Stimulated activated effector memory CD8-positive, alpha-beta T cell treated with anti-CD3 and anti-CD28 coated beads, Interleukin-12 subunit alpha, Interleukin-12 subunit beta, amount 100 ng/mL, for 72 hours (primary cell): ENCODE data around the gene TBC1D19.

Source experiments
- ATAC-seq: fragments of 150-1000 bp; cut with Tn5 transposase; 2 replicates; pipeline ENCODE4 v1.10.0; 2021
- DNase-seq, 2 donors: peaks; one replicate each; pipeline ENCODE4 v3.0.0; 2021 to 2022; ENCODE audit warnings: low spot score in 2 of 2
- H3K27ac Mint-ChIP-seq: one replicate; pipeline ENCODE4 v1.8.0; 2022; ENCODE audit warnings: mild to moderate bottlenecking, mixed read lengths
- H3K36me3 Mint-ChIP-seq: one replicate; pipeline ENCODE4 v1.8.0; 2022; ENCODE audit warnings: mild to moderate bottlenecking, mixed read lengths
- H3K4me1 Mint-ChIP-seq: one replicate; pipeline ENCODE4 v1.8.0; 2022; ENCODE audit warnings: mixed read lengths
- H3K4me3 Mint-ChIP-seq: one replicate; pipeline ENCODE4 v1.8.0; 2022; ENCODE audit warnings: mild to moderate bottlenecking, mixed read lengths
- H3K9me3 Mint-ChIP-seq: one replicate; pipeline ENCODE4 v1.8.0; 2022; ENCODE audit warnings: mixed read lengths

TBC1D19 gene

DNA sequence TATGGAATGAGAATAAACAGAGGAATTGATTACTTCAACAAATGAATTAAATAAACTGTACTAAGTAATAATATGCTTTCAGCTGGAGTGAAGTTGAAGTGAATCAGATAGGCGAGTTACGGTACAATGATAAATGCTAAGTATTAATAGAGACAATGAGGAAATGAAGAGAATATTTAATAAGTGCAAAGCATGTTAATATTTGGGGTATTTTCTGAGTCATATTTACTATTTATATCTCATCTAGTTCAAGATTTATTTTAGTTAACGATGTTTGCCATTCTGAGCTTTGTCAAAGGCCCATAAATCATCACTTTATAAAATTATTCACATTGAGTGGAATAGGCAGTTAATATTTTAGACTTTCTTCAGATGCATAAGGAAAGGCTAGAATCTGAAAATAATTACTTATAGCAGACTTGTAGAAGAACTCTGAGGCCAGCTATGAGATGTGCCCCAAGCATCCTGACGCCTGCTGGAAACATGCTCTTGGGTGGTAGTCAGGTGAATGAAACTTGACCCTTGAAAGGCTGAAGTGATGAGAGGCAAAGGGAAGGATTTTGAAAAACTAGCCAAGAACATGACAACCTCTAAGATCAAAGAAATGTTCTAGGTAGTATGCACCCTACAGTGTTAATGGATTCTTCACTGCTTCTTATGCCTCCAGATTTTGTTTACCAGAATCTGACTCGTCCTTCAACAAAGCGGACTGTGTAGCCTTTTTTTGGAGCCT is 142.9 kb downstream of the TBC1D19 start:
- peaks cover 8% of the 10 kb centered on the region for H3K36me3 Mint-ChIP-seq
- H3K4me1 Mint-ChIP-seq: peaks cover 36% of the 10 kb centered on the region
- no peak for ATAC-seq
- no peak for DNase-seq
- H3K4me3 Mint-ChIP-seq: no peak overlapping the region
- H3K9me3 Mint-ChIP-seq: no peaks in the 10 kb centered on the region
- H3K27ac Mint-ChIP-seq: no peak overlapping the region

DNA sequence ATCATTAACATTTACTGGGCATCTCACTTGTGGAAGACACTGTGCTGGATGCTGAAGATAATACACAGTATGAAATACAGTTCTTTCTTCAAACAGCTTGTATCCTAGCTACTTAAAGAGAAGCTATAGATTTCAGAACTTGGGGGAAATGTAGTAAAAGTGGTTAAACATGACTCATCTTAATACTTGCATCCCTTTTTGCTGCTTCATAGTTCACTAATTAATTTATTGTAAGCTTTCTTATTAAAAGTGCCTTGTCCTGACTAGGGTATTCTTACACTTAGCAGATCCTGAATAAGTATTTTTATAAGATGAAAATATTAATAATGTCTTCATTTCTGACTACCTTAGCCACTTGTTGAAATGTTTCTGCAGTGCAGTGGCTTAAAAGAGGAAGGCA is 144.0 kb downstream of the TBC1D19 start:
- Mint-ChIP-seq H3K36me3 (peaks cover 8% of the 10 kb centered on the region), H3K27ac (no peak overlapping the region), H3K9me3 (no peaks in the 10 kb centered on the region), H3K4me3 (no peak overlapping the region), H3K4me1 (peaks cover 37% of the 10 kb centered on the region)
- no peak for ATAC-seq
- no peak for DNase-seq

GRCh38 chr4:26729027-26729426 is 145.1 kb downstream of the TBC1D19 start:
- Mint-ChIP-seq H3K9me3 (no peaks in the 10 kb centered on the region), H3K27ac (no peak overlapping the region), H3K4me1 (peaks cover 26% of the 10 kb centered on the region), H3K4me3 (no peak overlapping the region), H3K36me3 (peaks cover 8% of the 10 kb centered on the region)
- ATAC-seq (no peak), DNase-seq (no peak)

DNA sequence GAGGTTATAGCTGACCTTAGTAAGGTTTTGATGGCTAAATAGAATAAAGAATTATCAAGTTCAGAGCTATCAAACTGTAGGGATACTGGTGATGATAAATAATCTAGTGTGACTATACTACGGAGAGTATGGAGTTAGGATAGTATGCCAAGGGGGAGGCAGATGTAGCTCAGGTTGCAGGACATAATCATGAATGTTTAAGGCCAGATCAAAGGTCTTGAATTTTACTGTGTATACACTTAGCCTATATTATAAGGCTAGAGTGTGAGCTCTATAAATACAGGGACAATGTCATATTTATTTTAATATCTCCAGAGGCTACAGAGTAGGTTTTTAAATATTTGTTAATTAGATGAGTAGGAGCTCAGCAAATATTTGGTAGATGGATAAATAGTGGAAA is 145.7 kb downstream of the TBC1D19 start:
- no peaks in the 10 kb centered on the region for H3K9me3 Mint-ChIP-seq
- peaks cover 24% of the 10 kb centered on the region for H3K4me1 Mint-ChIP-seq
- no peak overlapping the region for H3K4me3 Mint-ChIP-seq
- ATAC-seq (no peak), DNase-seq (no peak)
- peaks cover 8% of the 10 kb centered on the region for H3K36me3 Mint-ChIP-seq
- H3K27ac Mint-ChIP-seq: no peak overlapping the region

GRCh38 chr4:26731351-26732035 is 147.6 kb downstream of the TBC1D19 start:
- H3K36me3 Mint-ChIP-seq: no peaks in the 10 kb centered on the region
- ATAC-seq (peak; percentile 97), DNase-seq (no peak)
- peaks cover 14% of the 10 kb centered on the region for H3K4me1 Mint-ChIP-seq
- no peaks in the 10 kb centered on the region for H3K9me3 Mint-ChIP-seq
- H3K4me3 Mint-ChIP-seq: peak overlapping the region; percentile 31
- H3K27ac Mint-ChIP-seq: peak overlapping the region; percentile 7

DNA sequence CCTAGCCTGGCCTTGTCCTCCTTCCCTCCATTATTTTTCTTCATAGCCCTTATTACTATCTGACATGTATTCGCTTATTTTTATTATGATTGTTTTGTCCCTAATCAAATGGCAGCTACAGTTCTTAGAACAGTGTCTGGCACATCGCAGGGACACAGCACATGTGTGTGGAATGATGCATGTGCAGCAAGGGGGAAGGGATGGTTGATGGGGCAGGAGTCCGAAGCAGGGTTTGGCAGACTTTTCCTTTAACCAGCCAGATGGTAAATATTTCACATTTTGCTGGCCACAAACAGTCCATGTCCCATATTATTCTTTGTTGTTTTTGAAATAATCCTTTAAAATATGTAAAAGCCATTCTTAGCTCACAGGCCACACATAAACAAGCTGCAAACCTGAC is 148.5 kb downstream of the TBC1D19 start:
- ATAC-seq (no peak), DNase-seq (no peak)
- H3K4me1 Mint-ChIP-seq: peaks cover 14% of the 10 kb centered on the region
- H3K36me3 Mint-ChIP-seq: no peaks in the 10 kb centered on the region
- H3K27ac Mint-ChIP-seq: no peak overlapping the region
- no peak overlapping the region for H3K4me3 Mint-ChIP-seq
- H3K9me3 Mint-ChIP-seq: no peaks in the 10 kb centered on the region

DNA sequence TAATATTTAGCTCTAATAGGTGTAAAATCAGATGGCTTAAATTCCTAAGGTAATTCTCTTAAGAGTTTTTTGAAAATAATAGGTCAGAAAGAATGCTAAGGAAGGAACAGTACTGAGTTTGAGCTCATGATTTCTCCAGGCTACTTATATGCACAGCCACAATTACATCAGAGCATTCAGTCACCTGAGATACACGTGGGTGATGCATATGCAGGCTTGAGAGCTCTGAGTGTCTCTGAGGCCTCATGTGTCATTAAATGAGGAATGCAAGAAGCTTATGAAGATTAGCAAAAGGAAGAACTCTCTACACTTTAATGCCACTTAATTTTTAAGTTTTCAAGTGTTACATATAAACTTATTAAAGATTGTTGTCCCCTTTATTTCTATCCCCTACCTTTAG is 152.7 kb downstream of the TBC1D19 start:
- ATAC-seq: peak; percentile 65
- no peaks in the 10 kb centered on the region for H3K36me3 Mint-ChIP-seq
- no peak overlapping the region for H3K27ac Mint-ChIP-seq
- H3K4me1 Mint-ChIP-seq: peaks cover 3% of the 10 kb centered on the region
- H3K4me3 Mint-ChIP-seq: no peak overlapping the region
- H3K9me3 Mint-ChIP-seq: no peaks in the 10 kb centered on the region
- no peak for DNase-seq

- DNase-seq (no peak), ATAC-seq (no peak)
- Mint-ChIP-seq H3K4me3 (no peak overlapping the region), H3K9me3 (no peaks in the 10 kb centered on the region), H3K27ac (no peak overlapping the region), H3K4me1 (no peaks in the 10 kb centered on the region), H3K36me3 (no peaks in the 10 kb centered on the region)
These were observed 153.5 kb downstream of the TBC1D19 start for GRCh38 chr4:26737385-26737784.

DNA sequence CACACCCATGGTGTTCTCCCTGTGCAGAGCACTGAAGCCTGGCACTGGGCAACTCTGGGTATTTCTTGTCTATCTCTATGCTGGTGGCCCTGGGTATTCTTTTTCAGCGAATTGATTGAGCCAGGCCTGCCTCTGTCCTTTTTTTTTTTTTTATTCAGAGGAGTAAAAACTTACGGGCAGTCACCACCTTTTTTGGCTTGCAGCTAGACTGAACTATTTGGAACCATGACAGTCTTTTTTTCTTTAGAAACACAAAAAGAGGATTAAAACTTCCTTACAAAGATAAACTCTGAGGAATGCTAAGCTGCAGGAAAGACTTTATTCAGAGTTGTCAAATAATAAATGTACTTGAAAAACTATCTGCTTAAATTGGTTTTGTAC is 157.6 kb downstream of the TBC1D19 start:
- Mint-ChIP-seq H3K36me3 (no peaks in the 10 kb centered on the region), H3K4me1 (no peaks in the 10 kb centered on the region), H3K27ac (no peak overlapping the region), H3K9me3 (no peaks in the 10 kb centered on the region), H3K4me3 (no peak overlapping the region)
- ATAC-seq (no peak), DNase-seq (no peak)

- Mint-ChIP-seq H3K36me3 (peaks cover 12% of the 10 kb centered on the region), H3K4me3 (no peak overlapping the region), H3K4me1 (peaks cover 5% of the 10 kb centered on the region), H3K9me3 (no peaks in the 10 kb centered on the region), H3K27ac (no peak overlapping the region)
- DNase-seq: peak in 1 of 2 donors; percentile 69
- ATAC-seq: peak; percentile 100
These were observed 162.9 kb downstream of the TBC1D19 start for GRCh38 chr4:26746802-26747213.

DNA sequence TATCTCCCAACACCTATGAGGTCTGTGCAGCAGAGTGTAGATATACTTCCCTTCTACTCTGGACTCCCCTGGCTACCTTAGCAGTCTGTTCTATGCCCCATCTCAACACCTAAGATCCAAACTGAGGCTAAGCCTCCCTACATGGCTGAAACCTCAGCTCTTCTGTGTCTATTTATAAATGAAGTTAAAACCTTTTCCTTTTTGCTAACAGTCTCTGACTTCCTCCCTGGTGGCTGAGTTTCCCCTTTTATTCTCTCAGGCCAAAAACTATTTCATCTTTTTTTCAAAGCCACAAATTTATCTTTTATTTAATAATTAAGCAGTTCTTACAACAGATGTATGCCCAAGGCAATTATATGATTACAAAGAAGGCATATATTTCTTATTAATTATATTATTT is 164.9 kb downstream of the TBC1D19 start:
- Mint-ChIP-seq H3K4me3 (no peak overlapping the region), H3K4me1 (peaks cover 5% of the 10 kb centered on the region), H3K36me3 (peaks cover 12% of the 10 kb centered on the region), H3K9me3 (no peaks in the 10 kb centered on the region), H3K27ac (no peak overlapping the region)
- DNase-seq (no peak), ATAC-seq (no peak)

DNA sequence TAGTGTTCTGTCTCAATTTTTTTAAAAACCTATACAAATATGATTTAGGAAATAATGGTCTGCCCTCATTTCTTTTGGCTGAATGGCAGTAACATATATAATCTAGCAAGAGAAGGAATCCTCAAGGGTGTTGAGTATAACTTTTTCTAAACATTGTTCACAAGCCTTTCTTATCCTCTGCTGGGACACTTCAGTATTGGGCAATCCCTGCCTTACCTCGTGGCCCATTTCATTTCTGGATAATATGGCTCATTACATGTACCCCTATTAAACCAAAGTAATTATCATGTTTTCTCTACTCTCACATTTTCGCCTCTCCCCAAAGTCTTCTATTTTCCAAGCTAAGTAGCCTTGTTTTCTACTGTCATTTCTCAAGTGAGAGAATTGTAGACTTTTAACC is 166.0 kb downstream of the TBC1D19 start:
- H3K36me3 Mint-ChIP-seq: peaks cover 12% of the 10 kb centered on the region
- ATAC-seq: no peak
- H3K9me3 Mint-ChIP-seq: no peaks in the 10 kb centered on the region
- no peak for DNase-seq
- no peak overlapping the region for H3K4me3 Mint-ChIP-seq
- no peak overlapping the region for H3K27ac Mint-ChIP-seq
- H3K4me1 Mint-ChIP-seq: peaks cover 5% of the 10 kb centered on the region

DNA sequence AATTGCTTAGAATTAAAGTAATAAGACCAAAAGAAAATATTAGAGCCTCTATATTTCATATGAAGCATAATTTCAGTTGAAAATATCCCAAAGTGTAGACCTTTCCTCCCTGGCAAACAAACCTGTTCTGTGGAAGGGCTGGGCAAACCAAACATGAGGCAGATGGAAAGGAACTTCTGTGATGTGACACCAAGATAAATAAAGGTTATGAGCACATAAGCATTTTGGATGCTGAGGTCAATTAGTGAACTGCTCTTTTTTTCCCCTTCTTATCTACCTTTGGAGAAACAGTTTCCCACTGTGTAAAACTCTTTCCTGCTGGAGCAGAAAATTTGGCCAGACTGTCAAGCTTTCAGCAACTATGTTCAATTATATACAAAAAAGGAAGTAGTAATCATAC is 167.1 kb downstream of the TBC1D19 start:
- peaks cover 12% of the 10 kb centered on the region for H3K36me3 Mint-ChIP-seq
- DNase-seq (no peak), ATAC-seq (no peak)
- H3K4me3 Mint-ChIP-seq: no peak overlapping the region
- no peaks in the 10 kb centered on the region for H3K9me3 Mint-ChIP-seq
- H3K27ac Mint-ChIP-seq: no peak overlapping the region
- H3K4me1 Mint-ChIP-seq: peaks cover 5% of the 10 kb centered on the region

DNA sequence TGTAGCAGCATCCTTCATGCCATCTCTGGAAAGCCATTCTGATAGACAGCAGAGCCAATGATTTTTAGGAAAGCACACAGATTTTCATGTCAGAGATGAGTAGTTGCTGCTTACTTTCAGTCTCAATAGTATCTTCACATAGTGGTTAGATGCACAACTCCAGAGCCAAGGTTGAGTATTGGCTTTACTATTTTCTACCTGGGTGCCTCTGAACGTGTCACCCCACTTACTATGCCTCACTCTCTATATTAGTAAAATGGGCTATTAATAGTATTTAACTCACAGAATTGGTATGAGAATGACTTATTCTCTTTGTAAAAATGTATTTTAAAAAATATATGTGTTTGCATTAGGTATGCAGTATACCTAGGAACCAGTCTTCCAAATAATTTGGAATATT is 168.0 kb downstream of the TBC1D19 start:
- ATAC-seq: peak; percentile 100
- DNase-seq: no peak
- Mint-ChIP-seq H3K4me3 (no peak overlapping the region), H3K36me3 (peaks cover 12% of the 10 kb centered on the region), H3K4me1 (peaks cover 5% of the 10 kb centered on the region), H3K27ac (no peak overlapping the region), H3K9me3 (no peaks in the 10 kb centered on the region)

DNA sequence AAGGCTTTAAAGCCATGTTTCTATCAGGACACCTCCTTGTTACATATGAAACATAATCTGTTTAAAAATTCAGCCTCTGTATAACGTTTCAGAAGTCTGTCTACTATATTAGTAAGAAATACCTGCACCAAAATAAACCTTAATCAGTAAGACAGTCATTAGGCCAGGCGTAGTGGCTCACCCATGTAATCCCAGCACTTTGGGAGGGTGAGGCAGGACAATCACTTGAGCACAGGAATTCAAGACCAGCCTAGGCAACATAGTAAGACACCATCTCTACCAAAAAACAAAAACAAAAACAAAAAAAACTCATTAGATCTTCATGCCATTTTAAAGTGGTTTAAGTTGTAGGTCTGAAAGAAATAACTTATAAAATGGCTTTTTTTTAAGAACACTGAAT is 169.3 kb downstream of the TBC1D19 start:
- ATAC-seq: no peak
- Mint-ChIP-seq H3K27ac (no peak overlapping the region), H3K4me3 (no peak overlapping the region), H3K9me3 (no peaks in the 10 kb centered on the region), H3K36me3 (peaks cover 12% of the 10 kb centered on the region), H3K4me1 (peaks cover 5% of the 10 kb centered on the region)
- DNase-seq: no peak

DNA sequence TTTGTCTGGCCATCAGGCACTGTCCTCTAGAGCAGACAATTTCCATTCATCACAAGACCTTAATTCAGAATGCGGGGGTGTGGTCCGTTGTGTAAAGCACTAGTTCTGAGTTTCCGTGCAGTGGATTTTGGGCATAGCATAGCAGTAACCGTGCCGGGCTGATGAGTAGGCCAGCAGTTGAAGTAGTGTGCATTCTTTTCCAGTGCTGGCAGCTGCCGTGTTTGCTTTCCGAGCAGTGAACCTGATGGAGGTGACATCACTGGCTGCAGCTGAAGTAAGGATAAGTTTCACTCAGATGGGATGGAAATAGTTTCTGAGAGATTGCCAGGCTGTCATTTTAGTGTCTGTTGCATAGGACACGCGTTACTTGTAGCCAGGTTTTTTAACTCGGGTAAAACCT is 169.7 kb downstream of the TBC1D19 start:
- Mint-ChIP-seq H3K4me3 (no peak overlapping the region), H3K9me3 (no peaks in the 10 kb centered on the region), H3K27ac (no peak overlapping the region), H3K36me3 (peaks cover 9% of the 10 kb centered on the region), H3K4me1 (peaks cover 5% of the 10 kb centered on the region)
- no peak for DNase-seq
- no peak for ATAC-seq
